ENCODE data around the gene ST6GAL1.
"Not testable (repeated sequence)": the region's sequence is repeated elsewhere in the genome, so short reads cannot be mapped to it uniquely, and the experiment has no call there.

The ST6GAL1 gene

DNA sequence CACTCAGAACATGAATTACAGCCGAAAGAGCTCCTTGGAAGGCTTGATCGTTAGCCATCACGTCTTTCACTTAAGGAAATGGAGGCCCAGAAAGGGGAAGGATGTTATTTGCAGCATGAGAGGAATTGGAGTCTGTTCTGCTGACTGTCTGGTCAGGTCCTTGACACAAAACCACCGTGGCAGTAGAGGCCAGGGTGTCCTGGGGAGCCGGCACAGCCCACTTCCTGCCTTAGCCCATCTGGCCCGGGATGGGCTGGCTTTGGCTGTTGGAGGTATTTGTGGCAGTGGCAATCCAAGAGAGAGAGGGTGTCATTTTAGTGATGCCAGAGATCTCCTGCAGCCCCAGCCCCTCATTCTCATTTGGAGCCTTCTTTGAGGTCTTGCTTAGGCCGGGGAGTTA lies 37.4 kb downstream of the ST6GAL1 start:
- no peak for DNase-seq (ENCODE audit: low read depth, low spot score)

DNA sequence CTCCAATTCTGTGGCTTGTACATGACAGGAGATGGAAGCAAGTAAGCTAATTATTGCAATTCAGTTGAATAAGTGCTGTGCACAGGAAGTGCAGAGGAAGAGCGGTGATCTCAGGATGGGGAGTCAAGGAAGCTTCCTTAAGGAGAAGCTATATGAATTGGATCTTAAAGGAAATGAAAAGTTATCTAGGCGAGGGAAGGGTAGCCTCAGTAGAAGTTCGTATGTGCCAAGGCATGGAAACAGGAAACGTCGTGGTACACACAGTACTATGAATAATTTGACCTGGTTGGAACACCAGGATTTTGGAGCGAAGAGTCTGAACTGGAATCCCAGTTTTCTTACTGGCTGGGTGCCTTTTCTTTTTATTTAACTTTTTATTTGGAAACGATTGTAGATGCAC lies 39.3 kb downstream of the ST6GAL1 start:
- DNase-seq (ENCODE audit: low read depth, low spot score) = no peak

DNA sequence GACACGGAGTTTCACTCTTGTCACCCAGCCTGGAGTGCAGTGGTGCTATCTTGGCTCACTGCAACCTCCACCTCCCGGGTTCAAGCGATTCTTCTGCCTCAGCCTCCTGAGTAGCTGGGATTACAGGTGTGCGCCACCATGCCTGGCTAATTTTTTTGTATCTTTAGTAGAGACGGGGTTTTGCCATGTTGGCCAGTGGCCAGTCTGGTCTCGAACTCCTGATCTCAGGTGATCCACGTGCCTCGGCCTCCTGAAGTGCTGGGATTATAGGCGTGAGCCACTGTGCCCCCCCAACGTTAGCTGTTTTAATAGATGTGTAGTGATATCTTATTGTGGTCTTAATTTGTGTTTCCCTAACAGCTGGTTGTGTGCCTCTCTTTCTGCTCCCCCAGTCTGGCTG lies 40.8 kb downstream of the ST6GAL1 start:
- not testable (repeated sequence) for DNase-seq (ENCODE audit: low read depth, low spot score)

DNA sequence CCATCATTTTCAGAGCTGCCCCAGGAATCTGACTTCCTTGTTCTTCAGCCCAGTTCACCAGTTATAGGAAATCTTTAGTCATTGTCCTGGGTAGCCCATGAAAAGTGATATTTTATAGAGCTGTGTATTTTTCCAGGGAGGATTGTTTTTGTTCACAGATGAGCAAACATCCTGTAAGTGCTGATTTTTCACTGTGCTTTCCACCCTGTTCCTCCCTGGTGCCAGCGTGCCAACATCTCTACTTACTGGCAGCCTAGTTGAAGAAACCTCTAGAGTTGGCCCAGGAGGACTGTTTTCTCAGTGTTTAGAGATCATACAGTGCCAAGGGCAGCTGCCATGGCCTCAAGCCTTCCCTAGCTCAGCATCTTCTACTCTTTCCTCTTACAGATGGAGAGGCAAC lies 41.3 kb downstream of the ST6GAL1 start:
- DNase-seq (ENCODE audit: low read depth, low spot score) = no peak

DNA sequence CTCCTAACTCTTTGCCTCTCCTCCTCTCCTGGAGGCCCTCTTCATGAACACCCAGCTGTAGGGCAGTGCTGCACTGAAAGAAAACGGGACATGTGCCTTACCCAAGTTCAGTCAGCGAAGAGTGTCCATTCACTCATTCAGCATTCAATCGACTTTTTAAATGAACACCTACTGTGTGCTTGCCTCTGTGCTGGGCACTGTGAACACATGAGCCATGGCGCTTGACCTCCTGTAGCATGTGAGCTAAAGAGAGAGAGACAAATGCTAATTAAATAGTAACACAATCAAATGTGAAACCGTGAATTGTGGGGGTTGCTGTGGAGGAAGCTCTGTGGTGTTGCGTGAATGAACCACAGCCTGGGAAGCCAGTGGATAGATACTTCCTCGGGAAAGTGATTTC lies 43.4 kb downstream of the ST6GAL1 start:
- no peak for DNase-seq (ENCODE audit: low read depth, low spot score)

DNA sequence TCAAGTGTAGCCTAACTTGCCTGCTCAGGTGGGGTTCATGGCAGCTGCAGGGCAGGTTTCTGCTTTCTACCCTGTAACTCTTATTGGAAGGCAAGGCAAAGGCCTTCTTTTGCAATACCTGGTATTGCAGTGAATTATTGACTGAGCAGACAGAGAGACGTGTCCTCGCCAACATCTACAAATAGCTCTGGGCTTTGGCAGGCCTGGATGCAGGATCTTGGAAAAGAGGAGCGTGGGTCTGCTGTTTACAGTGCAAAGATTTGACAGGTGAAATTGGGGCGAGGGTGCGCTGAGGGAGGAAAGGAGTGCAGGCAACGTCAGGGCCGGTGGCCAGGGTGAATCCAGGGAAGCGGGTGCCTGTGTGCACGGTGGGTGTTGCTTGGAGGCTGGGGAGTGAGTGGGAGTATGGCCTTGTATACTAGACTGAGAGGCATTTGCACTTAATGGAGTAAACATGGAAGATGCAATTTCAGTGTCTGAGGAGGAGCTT lies 44.5 kb downstream of the ST6GAL1 start:
- DNase-seq (ENCODE audit: low read depth, low spot score) = no peak

DNA sequence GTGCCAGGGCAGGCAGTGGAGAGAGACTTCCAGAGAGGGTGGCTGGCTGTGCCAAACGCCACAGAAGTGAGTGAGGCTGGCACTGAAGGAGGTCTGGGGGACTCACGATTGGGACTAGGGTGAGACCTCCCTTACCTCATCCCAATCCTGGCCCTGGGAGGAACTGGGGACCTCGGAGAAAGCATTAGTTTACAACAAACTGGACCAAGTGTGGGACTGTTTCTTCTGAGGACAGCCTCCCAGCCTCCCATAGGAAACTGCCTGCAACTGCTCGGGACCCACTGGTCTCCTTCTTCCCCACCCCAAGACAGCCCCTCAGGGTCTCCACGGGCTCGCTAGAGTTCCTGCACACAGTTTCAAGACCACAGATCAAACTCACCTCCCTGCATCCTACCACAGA lies 45.4 kb downstream of the ST6GAL1 start:
- no peak for DNase-seq (ENCODE audit: low read depth, low spot score)

DNA sequence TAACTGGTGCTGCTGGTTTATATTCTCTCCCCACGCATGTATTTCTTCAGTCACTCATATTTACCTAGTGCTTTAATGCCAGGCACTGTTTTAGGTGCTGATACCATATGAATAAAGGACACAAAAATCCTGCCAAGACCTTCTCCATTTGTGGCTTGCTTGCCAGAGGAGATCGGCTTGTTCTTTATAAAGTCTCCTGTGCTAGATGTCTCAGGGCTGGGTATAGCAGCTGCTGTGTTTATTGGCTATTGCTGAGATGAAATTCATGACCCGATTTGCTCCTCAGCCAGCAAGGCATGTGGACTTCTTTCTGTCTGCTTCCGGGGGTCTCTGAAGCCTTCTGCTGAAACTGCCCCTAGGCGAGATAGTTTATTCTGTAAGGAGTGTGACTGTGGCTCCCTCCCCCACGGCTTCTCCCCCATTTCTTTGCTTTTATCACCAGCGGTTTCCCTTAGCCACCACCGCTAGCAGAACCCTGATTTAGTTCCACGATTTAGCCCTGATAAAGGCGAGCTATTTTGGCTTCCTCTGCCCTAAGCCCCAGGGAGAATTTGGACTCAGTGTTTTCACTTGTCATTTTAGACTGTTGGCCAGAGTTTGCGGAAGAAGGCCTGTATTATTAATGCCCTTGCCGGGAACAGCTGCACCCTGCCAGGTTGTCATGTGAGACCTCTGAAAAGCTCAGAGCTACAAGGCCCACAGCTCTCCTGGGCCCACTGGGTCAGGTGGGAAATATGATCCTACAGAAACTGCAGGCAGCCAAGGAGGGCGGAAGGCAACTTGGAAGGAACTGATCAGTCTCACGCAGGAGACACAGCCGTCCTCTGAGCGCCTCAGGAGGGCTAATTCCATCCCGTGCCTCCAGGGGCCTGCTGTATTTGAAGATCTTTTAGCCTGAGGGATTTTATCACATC lies 46.8 kb downstream of the ST6GAL1 start:
- DNase-seq (ENCODE audit: low read depth, low spot score) = peak; percentile 65

DNA sequence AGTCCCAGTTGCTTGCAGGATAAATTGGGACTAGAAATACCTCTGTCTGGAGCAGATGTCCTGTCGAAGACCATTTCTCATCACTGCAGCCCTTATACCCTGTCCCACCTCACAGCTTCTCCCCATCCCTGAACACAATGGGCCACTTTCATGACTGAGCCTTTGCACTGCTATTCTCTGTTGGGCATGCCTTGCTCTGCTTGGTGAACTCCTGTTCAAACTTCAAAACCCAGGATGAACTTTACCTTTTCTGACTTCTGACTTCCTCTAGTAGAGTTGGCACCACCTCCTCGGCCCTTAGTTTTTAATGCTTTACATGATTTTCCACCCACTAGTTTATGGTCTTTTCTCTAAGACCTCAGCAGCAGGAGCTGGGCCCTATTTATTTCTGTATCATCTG lies 48.4 kb downstream of the ST6GAL1 start:
- DNase-seq (ENCODE audit: low read depth, low spot score) = no peak

DNA sequence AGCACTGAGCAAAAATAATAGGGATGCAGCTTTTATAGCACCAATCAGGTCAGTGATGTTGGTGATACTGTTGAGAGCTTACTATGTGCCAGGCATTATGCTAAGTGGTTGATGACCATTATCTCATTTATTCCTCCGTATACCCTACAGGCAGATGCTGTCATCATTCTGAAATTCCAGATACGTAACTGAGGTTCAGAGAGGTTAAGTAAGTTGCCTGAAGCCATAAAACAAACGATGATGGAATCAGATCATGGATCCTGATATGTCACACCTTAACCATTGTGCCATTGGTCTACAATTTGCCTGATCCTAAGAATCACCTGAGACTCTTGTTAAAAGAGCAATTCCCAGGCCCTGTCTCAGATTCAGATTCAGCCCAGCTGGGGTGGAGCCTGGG lies 49.5 kb downstream of the ST6GAL1 start:
- no peak for DNase-seq (ENCODE audit: low read depth, low spot score)

DNA sequence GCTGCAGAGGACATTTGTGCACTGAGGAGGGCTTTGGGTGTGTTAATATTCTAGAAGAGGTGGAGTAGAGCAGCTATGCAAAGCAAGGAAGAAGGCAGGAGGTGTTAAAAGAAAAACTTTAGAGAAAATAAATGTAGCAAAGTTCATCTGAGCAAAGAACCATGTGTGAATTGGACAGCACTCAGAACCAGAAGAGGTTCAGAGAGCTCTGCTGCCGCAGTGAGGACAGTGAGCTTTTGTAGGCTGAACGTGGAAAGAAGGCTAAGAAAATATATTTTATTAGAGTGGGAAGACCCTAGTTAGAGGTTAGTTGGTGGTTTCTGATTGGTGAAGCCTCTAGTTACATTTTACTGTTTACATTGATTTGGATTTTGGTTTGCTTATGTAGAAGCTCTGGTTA lies 50.7 kb downstream of the ST6GAL1 start:
- DNase-seq (ENCODE audit: low read depth, low spot score) = no peak

DNA sequence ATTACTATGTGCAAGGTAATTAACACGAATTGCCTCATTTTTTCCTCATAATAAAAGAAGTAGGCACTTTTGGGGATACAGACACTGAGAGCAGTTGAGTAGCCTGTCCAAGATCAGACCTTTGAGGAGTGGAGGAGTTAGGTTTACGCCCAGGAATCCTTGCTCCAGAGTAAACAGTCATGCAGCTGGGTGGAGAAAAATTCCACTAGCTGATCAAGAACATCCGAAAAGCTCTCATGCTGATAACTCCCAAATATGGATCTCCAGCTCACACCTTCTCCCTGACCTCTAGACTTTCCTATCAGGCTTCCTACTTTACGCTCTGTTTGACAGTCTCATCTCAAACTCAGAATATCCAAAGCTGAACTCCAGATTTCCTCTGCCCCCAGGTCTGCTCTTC lies 53.3 kb downstream of the ST6GAL1 start:
- no peak for DNase-seq (ENCODE audit: low read depth, low spot score)

DNA sequence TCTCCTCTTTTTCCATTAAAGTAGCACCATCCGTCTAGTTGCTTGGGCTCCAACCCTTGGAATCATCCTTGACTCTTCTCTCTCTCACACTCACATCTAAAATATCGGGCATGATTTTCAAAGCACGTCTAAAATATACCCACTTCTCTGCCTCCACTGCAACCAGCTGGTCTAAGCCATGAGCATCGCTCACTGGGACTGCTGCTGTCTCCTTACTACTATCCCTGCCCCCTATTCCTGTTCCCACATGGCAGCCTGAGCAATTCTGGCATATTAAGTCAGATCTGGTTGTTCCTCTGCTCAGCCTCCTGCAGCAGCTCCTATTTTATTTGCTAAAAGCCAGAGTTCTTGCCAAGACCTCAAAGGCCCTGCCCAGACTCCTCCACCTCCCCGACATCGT lies 53.7 kb downstream of the ST6GAL1 start:
- no peak for DNase-seq (ENCODE audit: low read depth, low spot score)

DNA sequence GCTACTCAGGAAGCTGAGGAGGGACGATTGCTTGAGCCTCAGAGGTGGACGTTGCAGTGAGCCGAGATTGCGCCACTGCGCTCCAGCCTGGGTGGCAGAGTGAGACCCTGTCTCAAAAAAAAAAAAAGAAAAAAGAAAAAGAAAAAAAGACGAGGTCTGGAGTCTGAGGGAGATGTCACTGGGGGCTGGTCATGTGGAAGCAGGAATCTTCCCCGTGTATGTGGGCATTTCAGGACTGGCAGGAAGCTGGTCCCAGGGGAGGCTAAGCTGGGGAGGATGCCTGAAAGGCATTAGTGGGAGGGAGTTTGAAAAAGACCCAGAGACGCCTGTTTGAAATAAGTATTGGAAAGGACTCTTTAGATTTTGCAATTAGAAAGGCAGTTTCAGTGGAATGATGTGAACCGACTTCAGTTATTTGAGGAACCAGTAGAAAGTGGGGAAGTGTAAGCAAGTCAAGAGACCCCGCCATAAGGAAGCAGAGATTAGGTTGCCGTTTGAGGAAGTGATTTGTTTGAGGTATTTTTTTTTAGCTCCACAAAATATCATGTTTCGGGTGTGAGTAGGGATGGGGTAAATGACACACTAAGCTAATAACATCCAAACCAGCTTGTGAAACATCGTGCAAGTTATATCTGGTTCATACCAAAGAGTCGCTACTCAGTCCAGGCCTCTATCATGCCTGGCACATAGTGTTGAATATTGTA lies 55.5 kb downstream of the ST6GAL1 start:
- no peak for DNase-seq (ENCODE audit: low read depth, low spot score)

DNA sequence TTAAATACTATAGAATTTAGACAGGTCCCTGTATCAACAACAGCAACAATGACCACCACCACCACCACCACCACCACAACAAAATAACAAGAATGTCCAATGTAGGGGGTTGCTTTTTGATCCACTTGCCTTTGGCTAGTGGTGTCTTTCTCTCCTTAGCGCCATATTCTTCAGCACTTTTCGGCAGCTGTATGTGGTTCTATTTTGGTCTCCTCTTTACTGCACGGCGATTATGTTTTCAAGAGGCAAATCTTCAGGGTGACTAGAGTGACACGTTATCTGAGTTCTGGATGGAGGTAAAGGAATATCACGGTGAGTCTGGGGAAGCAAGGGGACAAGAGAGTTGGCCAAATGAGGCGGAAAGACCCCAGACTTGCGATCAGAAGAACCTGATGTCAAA lies 56.1 kb downstream of the ST6GAL1 start:
- no peak for DNase-seq (ENCODE audit: low read depth, low spot score)

DNA sequence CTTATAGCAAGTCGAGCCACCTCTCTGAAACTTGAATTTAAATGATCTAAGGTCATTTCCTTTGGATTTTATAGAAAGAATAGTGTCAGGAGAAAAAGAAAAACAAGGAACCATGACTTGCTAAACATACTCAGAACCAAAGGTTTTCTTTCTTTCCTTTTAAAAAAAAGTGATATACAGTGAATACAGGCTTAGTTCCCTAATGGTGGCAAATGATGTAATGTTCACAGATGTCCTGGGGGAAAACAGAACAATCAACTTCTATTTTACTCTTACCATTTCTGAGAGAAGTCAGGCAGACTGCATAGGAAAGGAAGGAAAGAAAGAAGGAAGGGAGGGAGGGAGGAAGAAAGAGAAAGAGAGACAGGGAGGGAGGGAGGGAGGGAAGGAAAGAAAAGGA lies 56.5 kb downstream of the ST6GAL1 start:
- DNase-seq (ENCODE audit: low read depth, low spot score) = no peak

DNA sequence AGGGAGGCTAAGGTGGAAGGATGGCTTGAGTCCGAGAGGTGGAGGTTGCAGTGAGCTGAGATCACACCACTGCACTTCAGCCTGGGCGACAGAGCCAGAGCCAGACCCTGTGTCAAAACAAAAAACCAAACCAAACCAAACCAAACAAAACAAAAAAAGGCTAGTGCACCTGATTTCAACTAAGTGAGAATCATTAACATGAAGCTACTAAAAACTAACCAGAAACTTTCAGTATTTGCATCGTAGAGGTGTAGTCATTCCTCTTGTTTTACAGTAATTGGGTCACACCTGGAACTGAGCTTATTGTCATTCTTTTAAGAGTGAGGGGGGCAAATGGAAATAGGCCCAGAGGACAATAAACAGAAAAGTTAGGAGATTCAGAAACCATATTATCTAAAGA lies 58.5 kb downstream of the ST6GAL1 start:
- no peak for DNase-seq (ENCODE audit: low read depth, low spot score)

DNA sequence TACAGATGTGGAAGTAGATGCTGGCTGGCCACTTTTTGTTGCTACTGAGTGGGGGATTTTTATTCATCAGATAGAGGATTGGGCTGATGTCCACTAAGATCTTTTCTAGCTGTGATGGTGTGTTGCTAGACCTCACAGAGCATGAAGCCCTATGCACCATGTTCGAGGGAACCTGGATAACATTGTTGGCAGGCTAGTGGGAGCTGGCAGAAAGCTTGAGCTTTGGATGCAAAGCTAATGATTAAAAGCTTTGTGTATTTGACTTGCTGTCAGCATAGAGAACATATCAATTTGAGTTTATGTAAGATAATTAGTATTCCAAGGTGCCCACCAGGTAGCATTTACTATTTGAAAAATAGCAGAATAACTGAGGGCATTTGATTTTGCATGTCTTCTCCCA lies 59.1 kb downstream of the ST6GAL1 start:
- no peak for DNase-seq (ENCODE audit: low read depth, low spot score)

DNA sequence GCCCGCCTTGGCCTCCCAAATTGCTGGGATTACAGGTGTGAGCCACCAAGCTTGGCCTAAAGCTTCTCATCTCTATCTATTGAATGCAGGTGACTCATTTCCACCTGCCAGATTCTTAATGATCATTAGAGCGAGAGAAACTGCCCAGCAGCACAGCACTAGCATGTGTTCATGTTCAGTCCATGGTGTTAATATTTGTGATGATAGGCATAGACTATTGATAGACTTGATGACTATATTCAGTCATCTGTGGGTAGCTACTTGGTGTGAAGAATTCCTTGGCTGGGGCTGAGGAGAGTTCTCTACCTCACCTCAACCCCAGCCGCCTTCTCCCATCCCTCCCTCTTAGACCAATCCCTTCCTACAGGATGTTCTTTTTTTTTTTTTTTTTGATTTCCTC lies 60.0 kb downstream of the ST6GAL1 start:
- DNase-seq (ENCODE audit: low read depth, low spot score) = no peak

DNA sequence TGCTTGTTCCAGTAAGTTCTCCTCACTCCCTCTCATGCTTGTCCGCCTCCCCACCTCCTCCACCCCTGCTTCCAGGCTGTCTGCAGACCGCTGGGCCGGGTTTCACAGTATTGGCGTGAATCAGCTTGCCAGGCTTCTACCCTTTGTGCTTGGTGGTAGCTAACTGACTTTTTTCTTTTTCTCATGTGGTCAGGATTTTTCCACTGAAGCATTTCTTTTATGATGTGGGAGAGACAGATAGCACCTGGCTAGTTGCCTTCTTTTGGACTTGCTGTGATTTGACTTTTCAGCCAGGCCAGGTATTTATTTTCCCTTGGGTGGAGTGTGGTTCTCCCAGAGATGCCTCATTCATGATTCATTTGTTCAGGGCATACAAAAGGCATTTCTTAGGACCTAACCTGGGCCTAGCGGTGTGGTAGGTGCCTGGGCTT lies 60.6 kb downstream of the ST6GAL1 start:
- DNase-seq (ENCODE audit: low read depth, low spot score) = no peak

DNA sequence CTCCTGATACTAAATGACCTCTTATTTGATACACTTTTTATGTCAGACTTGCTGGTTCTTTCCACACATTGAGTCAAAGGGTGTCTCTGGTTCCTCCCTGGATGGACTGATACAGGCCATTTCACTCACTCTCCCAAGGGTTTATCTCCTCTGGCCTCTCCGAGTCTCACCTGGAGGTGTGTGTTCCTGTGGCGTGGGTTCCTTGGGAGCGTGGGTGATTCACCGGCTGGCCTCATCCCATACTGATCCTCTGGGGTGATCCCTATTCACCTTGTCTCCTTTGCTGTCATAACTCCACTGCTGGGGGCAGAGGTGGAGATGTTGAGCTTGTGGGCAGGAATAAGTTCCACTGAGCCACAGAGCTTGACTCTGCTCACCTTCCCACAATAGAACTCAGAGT lies 61.1 kb downstream of the ST6GAL1 start:
- DNase-seq (ENCODE audit: low read depth, low spot score) = no peak

DNA sequence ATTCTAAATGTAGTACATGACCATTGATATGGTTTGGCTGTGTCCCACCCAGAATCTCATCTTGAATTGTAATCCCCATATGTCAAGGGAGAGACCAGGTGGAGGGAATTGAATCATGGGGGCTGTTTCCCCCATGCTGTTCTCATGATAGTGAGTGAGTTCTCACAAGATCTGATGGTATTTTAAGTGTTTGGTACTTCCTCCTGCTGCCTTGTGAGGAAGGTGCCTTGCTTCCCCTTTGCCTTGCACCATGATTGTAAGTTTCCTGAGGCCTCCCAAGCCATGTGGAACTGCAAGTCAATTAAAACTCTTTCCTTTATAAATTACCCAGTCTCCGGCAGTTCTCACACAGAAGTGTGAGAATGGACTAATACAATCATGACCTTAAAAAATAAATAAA lies 61.8 kb downstream of the ST6GAL1 start:
- DNase-seq (ENCODE audit: low read depth, low spot score) = not testable (repeated sequence)

DNA sequence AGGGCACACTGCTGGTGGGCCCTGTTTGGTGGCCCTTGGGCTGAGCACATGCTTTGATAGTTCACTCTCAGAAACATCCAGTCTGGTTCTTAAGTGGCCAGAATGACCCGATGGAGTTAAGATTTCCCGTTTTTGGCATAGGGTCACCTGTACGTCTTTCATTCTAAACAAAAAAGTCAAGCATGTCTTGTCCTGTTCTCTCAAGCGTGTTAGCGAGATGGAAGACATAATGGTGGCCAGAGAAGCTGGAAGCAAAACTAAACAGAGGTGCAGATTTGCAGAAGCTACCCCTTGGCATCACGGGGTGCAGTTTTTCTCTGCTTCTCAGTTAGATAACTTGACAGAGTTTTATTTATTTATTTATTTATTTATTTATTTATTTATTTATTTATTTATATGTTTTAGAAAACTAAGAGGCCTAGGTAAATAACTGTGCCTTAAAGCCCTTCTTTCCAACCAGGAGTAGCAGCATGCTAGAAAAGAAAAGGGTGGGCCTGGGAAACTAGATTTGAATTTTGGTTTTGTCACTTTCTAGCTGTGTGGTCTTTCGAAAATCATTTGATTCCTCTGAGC lies 63.0 kb downstream of the ST6GAL1 start:
- DNase-seq (ENCODE audit: low read depth, low spot score) = no peak

Measured in ELF-1 (cell line).